ENCODE measurements around the gene NECAB3.

- TF ChIP-seq CTCF (IDR thresholded peaks at IDR 0.05) (no peak), POLR2A (IDR thresholded peaks at IDR 0.05) (no peak), POLR2AphosphoS5 (IDR thresholded peaks at IDR 0.05; ENCODE audit: insufficient read depth in 1 of 2, low read depth in 1 of 2) (no peak)
These were observed 10.0 kb downstream of the NECAB3 start for GRCh38 chr20:33664085-33664761.

All from vagina (tissue), 2 donors.